Mononuclear cell (primary cell): Measurements from ENCODE around the gene PRRC2B. TPM values are rescaled to one million over a fixed set of nuclear protein-coding genes. Genes with fewer than 3 reads are reported as not detected.
"Not testable (repeated sequence)": the region's sequence is repeated elsewhere in the genome, so short reads cannot be mapped to it uniquely, and the experiment has no call there.

Source experiments
- H3K27me3 ChIP-seq: 2 replicates; pipeline ENCODE4 v1.6.0; 2011; ENCODE audit warnings: low read length, control low read depth; ENCODE audit not compliant: insufficient read depth
- H3K4me1 ChIP-seq: 2 replicates; pipeline ENCODE4 v1.5.1; 2011; ENCODE audit warnings: mild to moderate bottlenecking, low read length, control low read depth; ENCODE audit not compliant: insufficient read depth
- H3K4me3 ChIP-seq: 2 replicates; pipeline ENCODE4 v1.5.1; 2011; ENCODE audit warnings: mild to moderate bottlenecking, low read length, moderate library complexity
- H3K9me3 ChIP-seq: 2 replicates; pipeline ENCODE4 v1.5.1; 2011; ENCODE audit warnings: low read depth, mild to moderate bottlenecking, control low read depth, low read length
- total RNA-seq: library from RNA; depleted of rRNA; stranded (reverse); fragments of >200 nt; gene quantifications from one replicate; pipeline ENCODE4 v1.2.3, GENCODE V29; 2012

The PRRC2B gene
- total RNA-seq, 1 donor, result 86.0 TPM

- not testable (repeated sequence) for H3K4me3 ChIP-seq, H3K27me3 ChIP-seq, H3K9me3 ChIP-seq, H3K4me1 ChIP-seq
These were observed 61.8 kb downstream of the PRRC2B start for GRCh38 chr9:131455655-131456054.

DNA sequence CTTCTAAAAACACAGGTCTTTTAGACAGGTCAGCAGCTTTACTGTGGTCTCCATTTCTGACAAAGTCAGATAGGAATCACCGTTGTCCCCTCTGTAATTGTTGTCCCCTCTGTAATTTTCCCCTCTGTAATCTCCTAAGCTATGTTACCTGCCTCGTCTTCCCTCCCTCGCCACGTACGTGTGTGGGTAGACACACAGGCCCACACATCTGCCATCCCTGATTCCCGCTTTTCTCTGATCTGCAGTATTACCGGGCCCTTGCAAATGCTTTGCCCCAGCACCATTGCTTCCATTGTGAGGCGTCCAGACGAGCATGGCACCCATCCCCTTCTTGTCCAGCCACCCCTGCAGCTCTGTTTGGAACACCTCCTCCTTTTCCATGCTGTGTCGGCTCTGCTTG, 63.9 kb downstream of the PRRC2B start:
- H3K4me1 ChIP-seq, result no peaks in the 10 kb centered on the region
- no peaks in the 10 kb centered on the region for H3K27me3 ChIP-seq
- H3K9me3 ChIP-seq, result no peaks in the 10 kb centered on the region
- H3K4me3 ChIP-seq, result no peak overlapping the region

DNA sequence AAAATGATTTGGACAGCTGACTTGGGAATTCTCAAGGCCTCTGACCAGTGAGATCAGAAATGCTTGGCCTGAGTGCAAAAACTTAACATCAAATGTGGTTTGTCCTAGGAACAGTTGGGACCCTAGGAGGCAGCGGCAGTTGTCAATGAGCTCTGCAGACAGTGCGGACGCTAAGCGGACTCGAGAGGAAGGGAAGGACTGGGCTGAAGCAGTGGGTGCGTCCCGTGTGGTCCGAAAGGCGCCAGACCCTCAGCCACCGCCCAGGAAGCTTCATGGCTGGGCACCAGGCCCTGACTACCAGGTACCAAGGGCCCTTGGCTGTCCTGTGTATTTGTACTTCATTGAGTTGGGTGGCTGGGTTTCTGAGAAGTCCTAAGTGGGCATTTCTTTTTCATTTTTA, 65.2 kb downstream of the PRRC2B start:
- Histone ChIP-seq H3K27me3 (no peaks in the 10 kb centered on the region), H3K9me3 (no peaks in the 10 kb centered on the region), H3K4me3 (no peak overlapping the region), H3K4me1 (no peaks in the 10 kb centered on the region)

DNA sequence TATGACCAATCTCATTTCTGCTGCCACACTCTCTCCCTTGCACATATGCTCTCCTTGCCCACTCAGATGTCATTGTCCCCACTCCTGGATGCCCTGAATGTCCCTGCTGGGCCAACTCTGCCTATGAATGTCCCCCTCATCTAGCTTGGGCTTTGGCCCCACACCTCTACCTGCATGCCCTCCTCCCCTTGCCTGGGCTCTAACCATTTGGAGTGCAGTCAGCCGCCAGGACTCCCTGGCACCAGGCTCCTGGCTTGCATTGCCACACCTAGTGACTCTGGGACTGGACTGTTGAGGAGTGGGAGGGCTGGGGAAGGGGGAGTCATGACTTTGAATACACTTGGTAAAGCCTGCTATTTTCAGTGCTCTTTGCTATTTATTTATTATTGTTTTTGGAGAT, 67.3 kb downstream of the PRRC2B start:
- Histone ChIP-seq H3K4me1 (no peaks in the 10 kb centered on the region), H3K9me3 (no peaks in the 10 kb centered on the region), H3K27me3 (no peaks in the 10 kb centered on the region), H3K4me3 (no peak overlapping the region)

DNA sequence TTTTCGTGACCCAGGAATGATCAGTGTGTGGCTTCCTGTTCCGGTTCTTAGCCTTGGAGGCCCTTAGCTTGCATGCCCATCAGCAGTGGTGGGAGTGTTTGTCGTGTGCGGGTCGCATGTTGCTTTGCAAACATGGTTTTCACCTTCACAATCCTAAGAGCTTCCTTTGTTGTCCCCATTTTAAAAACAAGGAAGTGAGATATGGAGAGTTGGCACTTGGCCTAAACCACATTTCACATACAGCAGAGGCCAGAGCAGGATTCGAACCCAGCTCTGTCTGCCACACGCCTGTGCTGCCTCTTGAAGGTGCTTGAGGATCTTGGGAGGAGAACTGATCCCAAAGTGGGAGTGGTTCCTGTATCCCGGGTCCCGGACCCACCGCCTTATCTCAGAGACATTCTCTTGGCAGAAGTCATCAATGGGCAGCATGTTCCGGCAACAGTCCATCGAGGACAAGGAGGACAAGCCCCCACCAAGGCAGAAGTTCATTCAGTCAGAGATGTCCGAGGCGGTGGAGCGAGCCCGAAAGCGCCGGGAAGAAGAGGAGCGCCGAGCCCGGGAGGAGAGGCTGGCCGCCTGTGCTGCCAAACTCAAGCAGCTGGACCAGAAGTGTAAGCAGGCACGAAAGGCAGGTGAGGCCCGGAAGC, 70.6 kb downstream of the PRRC2B start:
- no peaks in the 10 kb centered on the region for H3K9me3 ChIP-seq

GRCh38 chr9:131465401-131465800, 71.5 kb downstream of the PRRC2B start:
- Histone ChIP-seq H3K4me3 (no peak overlapping the region), H3K9me3 (no peaks in the 10 kb centered on the region), H3K27me3 (no peaks in the 10 kb centered on the region), H3K4me1 (no peaks in the 10 kb centered on the region)

More for the DNA sequence above, 70.6 kb downstream of the PRRC2B start:
- no peaks in the 10 kb centered on the region for H3K27me3 ChIP-seq
- no peaks in the 10 kb centered on the region for H3K4me1 ChIP-seq
- no peak overlapping the region for H3K4me3 ChIP-seq

- no peak overlapping the region for H3K4me3 ChIP-seq
- no peaks in the 10 kb centered on the region for H3K9me3 ChIP-seq
- no peaks in the 10 kb centered on the region for H3K27me3 ChIP-seq
- H3K4me1 ChIP-seq, result no peaks in the 10 kb centered on the region
These were observed 73.5 kb downstream of the PRRC2B start for GRCh38 chr9:131467214-131467935.

GRCh38 chr9:131468031-131468430, 74.1 kb downstream of the PRRC2B start:
- Histone ChIP-seq H3K9me3 (no peaks in the 10 kb centered on the region), H3K4me1 (no peaks in the 10 kb centered on the region), H3K4me3 (no peak overlapping the region), H3K27me3 (no peaks in the 10 kb centered on the region)

DNA sequence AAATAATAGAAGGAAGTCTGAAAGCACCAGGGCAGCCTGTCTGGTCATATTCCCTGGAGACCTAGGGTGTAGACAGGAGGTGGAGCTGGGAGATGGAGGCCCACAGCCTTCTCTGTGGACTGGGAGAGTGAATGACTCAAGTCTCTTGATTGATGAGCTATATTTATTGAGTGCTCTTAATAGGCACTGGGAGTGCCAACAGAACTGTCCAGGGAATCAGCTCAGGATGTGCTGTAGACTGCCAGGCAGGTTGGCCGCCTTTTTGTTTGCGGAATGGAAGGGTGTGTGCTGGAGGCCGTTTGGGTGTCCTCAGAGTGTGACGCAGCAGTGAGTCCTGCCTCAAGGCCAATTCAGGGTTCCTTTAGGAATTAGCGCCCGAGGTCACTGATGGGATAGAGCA, 75.5 kb downstream of the PRRC2B start:
- Histone ChIP-seq H3K9me3 (no peaks in the 10 kb centered on the region), H3K4me1 (no peaks in the 10 kb centered on the region), H3K27me3 (no peaks in the 10 kb centered on the region), H3K4me3 (no peak overlapping the region)

GRCh38 chr9:131469951-131470350, 76.1 kb downstream of the PRRC2B start:
- no peaks in the 10 kb centered on the region for H3K4me1 ChIP-seq
- no peaks in the 10 kb centered on the region for H3K9me3 ChIP-seq
- no peak overlapping the region for H3K4me3 ChIP-seq
- no peaks in the 10 kb centered on the region for H3K27me3 ChIP-seq

GRCh38 chr9:131470581-131470991, 76.7 kb downstream of the PRRC2B start:
- H3K4me1 ChIP-seq, result no peaks in the 10 kb centered on the region
- no peaks in the 10 kb centered on the region for H3K9me3 ChIP-seq
- H3K27me3 ChIP-seq, result no peaks in the 10 kb centered on the region
- no peak overlapping the region for H3K4me3 ChIP-seq

DNA sequence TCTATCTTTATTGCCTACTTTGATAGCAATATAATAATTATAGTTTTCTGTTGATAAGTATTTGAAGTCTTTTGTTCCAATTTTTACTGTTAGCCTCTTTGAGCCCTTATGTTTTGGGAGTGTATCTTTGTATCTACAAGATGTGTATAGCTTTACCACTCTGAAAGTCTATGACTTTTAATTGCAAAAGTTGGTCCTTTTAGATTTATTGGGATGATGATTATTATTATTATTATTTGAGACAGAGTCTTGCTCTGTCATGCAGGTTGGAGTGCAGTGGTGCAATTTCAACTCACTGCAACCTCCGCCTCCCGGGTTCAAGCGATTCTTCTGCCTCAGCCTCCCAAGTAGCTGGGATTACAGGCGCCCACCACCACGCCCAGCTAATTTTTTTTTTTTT, 78.2 kb downstream of the PRRC2B start:
- not testable (repeated sequence) for H3K27me3 ChIP-seq, H3K4me1 ChIP-seq, H3K9me3 ChIP-seq, H3K4me3 ChIP-seq

- H3K27me3 ChIP-seq, result no peaks in the 10 kb centered on the region
- H3K9me3 ChIP-seq, result no peaks in the 10 kb centered on the region
- H3K4me1 ChIP-seq, result no peaks in the 10 kb centered on the region
- no peak overlapping the region for H3K4me3 ChIP-seq
These were observed 79.5 kb downstream of the PRRC2B start for GRCh38 chr9:131473198-131473885.

GRCh38 chr9:131473891-131474290, 80.0 kb downstream of the PRRC2B start:
- H3K27me3 ChIP-seq, result no peaks in the 10 kb centered on the region
- H3K9me3 ChIP-seq, result no peaks in the 10 kb centered on the region
- no peaks in the 10 kb centered on the region for H3K4me1 ChIP-seq
- H3K4me3 ChIP-seq, result no peak overlapping the region

GRCh38 chr9:131474711-131475110, 80.8 kb downstream of the PRRC2B start:
- Histone ChIP-seq H3K4me3 (no peak overlapping the region), H3K9me3 (no peaks in the 10 kb centered on the region), H3K27me3 (no peaks in the 10 kb centered on the region), H3K4me1 (no peaks in the 10 kb centered on the region)
